Stimulated activated CD4-positive, alpha-beta T cell treated with anti-CD3 and anti-CD28 coated beads, Interleukin-4, amount 100 ng/mL, for 48 hours (primary cell): Measurements from ENCODE around the gene MSLN.

Experiments
- DNase-seq, 2 donors: peaks; one replicate each; pipeline ENCODE4 v3.0.0-alpha.2; 2020; ENCODE audit warnings: low read depth in 2 of 2

The MSLN gene

DNA sequence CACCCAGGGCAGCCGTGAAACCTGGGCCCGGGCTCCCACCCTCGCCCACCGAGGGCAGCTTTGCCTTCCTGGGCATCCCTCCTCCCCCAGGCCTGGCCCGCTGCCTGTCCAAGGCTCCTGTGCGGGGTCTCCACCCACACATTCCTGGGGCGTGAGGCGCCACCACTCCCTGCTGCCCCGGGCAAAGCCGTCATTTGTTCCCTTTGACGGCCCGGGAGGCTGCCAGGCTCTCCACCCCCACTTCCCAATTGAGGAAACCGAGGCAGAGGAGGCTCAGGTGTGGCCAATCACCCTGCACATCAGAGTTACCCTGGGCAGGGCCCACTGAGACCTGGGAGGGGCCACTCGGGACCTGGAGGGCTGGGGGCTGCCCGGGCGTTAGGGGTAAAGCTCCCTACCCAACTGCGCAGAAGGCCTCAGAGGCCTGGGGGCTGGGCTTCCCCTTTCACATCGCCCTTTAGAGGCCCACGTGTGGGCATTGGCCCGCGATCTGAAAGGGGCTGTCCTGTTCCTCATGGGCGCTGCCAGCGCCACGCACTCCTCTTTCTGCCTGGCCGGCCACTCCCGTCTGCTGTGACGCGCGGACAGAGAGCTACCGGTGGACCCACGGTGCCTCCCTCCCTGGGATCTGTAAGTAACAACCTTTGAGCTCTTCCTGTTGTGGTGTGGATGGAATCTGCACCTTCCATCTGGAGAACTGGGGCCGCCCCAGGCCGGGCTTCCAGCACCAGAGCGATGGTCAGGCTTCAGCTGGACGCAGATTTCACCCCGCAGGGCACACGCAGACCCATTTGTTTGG, at the start of gene MSLN:
MSLN (plus strand) TSS at position 190 of the 799 bp plus-strand sequence. CDS start 1,947 bp downstream, outside the sequence.
- DNase-seq: no peak

DNA sequence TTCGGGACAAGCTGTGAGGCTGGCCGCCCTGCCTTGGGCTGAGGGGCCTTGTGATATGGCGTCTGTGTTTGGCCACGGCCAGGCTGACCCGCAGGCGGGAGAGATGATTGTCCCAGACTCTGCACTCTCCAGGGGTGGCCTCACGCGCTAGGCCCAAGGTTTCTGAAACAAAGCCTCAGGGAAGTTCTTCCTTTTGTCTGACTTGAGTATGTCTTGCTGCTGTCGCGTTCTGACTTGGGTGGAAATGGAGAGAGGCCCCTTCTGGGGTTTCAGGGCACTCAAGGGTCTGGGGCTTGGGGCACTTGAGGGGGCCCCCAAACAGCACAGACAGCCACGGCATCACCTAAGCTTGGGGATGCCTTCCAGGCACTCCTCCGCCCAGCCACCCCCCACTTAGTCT, 49.5 kb upstream of the MSLN start:
- DNase-seq: no peak

DNA sequence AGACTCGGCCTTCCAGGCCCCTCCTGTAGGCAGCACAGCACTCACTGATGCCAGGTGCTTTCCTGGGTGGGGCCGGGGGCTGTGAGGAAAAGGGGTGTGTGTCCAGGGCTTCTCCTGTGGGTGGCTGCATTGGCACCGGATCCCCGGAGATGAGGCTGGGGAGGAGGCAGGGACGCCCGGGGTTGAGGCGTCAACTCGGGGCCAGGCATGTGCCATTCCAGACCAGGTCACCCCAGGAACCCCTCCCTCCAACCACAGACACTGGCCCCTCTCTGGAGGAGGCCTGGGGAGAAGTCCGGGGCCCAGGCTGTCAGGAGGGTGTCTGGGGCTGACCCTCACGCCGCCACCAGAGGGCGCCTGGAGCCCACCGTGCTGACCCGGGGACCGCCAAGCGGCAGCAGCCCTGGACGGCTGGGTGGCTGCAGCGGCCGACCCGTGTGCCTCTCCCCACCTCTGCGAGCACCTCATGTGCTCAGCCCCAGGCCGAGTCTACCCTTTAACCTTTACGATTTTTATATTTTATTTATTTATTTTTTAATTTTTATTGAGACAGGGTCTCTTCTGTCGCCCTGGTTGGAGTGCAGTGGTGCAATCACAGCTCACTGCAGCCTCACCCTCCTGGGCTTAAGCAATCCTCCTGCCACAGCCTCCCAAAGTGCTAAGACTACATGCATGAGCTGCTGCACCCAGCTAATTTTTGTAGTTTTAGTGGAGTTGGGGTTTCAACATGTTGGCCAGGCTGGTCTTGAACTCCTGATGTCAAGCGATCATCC, 48.8 kb upstream of the MSLN start:
- DNase-seq: peak; percentile 71 to 73

DNA sequence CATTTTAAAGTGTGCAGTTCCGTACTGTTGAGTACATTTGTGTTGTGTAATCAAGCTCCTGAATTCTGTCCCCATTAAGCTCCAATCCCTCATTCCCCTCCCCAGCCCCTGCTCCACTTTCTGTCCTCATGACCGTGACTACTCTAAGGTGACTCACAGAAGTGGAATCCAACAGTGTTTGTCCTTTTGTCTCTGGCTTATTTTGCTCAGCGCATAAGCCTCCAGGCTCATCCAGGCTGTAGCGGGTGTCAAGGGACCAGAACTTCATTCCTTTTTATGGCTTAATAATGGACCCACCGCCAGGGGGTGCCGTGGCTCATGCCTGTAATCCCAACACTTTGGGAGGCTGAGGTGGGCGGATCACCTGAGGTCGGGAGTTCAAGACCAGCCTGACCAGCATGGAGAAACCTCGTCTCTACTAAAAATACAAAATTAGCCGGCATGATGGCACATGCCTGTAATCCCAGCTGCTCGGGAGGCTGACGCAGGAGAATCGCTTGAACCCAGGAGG, 47.7 kb upstream of the MSLN start:
- peak; percentile 59 to 68 for DNase-seq

DNA sequence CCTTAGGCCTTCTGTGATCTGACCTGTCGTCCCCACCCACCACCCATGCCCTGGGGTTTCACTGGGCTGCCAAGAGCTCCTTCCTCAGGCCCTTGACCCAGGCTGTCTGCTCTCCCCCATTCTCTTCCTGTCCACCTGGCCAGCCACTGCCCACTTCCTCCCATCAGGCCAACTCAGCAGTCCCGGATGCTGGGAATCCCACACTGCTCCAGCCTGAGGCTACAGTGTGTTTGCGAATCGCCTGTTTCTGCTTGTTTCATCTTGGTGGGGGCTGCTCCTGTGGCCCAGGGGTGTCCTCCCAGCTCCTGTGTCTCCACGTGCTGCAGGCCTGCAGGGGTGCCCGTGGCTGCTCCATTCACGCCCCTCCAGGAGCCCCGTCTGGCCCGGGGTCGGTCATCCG, 46.5 kb upstream of the MSLN start:
- DNase-seq: no peak

DNA sequence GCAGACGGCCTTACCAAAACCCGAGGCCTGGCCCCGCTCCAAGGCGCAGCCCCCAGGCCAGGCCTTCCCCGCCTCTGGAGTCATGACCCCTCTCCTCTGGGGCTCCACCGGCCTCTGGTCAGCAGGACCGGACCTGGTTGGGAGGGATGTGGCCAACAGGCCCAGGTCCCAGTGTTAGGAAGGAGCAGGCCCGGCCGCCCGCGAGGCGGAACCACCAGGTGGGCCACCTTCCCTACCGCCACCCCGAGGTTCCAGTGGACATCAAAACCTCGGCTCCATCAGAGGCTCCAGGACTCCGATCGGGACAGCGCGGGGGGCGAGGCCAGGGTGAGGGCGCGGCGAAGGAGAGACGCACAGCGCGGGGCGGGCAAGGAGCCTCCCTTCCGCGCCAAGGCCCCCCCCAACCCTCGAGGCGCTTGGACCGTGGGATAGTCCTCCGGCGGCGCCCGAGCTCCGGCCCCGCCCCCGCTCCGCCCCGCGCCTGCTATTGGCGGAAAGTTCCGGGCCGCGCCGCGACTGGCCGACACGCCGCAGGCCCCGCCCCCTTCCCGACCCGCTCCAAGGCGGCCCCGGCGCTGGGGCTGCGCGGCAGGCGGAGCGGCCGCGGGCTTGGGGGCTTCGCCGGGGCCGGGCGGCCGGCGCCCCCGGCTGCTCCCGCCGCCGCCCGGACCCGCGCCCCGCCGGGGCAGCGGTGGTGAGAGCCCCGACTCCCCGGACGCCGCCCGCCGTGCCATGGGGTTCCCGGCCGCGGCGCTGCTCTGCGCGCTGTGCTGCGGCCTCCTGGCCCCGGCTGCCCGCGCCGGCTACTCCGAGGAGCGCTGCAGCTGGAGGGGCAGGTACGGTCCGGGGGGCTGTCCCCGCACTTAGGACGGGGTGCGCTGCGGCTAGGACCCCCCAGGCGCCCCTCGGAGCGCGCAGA, 45.7 kb upstream of the MSLN start, which contains the start of gene METRN:
METRN (plus strand) TSS at position 561 of the 919 bp plus-strand sequence; CDS start at position 733, 172 bp downstream.
- peak; percentile 91 to 92 for DNase-seq

DNA sequence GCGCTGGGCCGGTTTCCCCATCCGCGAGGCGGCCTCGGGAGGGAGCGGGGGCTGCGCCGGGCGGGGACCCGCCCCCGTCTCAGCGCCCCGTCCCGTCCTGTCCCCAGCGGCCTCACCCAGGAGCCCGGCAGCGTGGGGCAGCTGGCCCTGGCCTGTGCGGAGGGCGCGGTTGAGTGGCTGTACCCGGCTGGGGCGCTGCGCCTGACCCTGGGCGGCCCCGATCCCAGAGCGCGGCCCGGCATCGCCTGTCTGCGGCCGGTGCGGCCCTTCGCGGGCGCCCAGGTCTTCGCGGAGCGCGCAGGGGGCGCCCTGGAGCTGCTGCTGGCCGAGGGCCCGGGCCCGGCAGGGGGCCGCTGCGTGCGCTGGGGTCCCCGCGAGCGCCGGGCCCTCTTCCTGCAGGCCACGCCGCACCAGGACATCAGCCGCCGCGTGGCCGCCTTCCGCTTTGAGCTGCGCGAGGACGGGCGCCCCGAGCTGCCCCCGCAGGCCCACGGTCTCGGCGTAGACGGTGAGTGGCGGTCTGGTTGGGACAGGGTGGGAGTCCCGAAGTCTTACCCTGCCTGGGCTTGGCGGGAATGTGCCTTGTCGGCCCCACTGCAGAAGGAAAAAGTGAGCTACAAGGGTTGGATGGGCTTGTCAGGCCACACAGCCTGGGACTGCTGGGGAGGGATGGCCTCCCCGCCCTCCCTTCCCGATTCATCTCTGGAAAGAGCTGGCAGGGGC, 44.9 kb upstream of the MSLN start:
- DNase-seq: no peak

DNA sequence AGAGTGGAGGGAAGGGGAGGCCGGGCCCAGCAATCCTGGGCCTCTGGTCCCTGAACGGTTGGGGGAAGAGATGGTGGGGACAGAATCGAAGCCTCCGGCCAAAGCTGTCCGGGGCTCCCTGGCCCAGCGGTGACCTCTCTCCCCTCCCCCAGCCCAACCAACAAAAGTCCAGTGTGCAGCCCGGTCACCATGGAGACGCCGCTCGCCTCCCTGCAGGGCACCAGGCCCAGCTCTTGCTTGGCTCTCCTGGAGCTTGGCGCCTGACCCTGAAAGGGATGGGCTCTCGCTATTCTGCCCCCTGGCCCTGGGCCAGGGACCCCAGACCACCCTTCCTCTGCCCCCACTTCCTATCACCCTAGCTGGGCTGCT, 44.4 kb upstream of the MSLN start:
- DNase-seq: no peak

DNA sequence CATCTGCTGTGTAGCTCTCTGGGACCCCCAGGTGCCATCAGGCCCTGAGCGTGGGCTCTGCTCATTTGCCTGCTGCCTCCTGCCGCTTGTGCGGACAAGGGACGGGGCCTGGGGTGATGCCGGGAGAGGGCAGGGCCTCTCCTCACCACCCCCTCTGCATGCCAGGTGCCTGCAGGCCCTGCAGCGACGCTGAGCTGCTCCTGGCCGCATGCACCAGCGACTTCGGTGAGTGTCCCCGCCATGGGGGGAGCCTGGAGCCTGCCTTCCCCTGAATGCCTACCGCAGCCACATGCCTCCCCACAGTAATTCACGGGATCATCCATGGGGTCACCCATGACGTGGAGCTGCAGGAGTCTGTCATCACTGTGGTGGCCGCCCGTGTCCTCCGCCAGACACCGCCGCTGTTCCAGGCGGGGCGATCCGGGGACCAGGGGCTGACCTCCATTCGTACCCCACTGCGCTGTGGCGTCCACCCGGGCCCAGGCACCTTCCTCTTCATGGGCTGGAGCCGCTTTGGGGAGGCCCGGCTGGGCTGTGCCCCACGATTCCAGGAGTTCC, 43.7 kb upstream of the MSLN start:
- no peak for DNase-seq

DNA sequence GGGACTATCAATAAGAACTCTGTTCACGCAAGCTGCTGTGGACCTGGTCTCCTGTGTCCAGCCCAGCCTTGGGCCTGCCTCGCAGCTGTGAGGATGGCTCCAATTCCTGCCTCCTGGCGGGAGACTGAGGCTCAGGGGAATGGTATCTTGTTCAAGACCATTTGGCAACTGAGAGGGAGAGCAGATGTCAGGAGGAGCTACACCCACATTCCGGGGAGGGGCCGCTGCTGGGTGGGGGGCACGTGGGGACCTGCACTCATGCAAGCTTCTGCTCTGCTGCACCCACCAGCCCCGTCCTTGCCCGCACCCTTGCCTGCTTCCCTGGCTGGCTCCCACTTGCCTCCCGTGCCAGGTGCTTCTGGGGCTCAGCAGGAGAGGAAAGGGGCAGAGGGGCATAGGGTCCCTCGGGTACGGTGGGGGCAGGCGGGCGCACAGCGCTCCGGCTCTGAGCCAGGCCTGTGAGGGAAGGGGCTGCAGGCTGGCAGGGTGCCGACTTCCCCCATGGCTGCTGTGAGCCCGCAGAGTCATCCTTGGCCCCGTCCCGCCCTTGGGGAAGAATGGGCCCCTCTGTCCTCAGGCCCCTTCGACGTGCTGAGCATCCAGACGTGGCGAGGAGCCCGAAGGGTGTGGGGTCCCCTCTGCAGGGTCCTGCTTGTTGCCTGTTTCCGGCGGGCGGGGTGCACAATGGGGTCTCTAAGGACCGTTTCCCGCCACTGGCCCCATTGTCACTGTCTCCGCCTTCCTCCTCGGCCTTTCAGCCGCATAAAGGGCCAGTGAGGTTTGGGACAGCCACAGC, 42.9 kb upstream of the MSLN start:
- DNase-seq: no peak

DNA sequence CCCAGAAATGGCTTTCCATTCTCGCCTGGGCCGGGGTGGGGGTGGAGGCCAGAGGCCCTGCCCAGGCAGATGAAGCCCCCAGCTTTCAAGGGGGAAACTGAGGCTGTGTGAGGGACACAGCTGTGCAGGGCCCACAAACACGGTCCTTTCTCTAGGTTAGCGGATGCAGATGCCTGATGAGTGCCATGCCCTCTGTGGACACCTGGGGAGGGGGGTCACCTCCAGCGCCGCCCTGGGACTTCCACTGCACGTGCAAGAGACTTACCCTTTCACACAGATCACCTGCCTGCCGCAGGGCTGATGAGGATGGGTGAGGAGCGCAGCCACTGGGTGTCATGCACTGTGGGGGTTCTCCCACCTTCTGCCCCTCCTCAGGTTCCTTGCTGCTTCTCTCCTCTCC, 42.1 kb upstream of the MSLN start:
- no peak for DNase-seq

DNA sequence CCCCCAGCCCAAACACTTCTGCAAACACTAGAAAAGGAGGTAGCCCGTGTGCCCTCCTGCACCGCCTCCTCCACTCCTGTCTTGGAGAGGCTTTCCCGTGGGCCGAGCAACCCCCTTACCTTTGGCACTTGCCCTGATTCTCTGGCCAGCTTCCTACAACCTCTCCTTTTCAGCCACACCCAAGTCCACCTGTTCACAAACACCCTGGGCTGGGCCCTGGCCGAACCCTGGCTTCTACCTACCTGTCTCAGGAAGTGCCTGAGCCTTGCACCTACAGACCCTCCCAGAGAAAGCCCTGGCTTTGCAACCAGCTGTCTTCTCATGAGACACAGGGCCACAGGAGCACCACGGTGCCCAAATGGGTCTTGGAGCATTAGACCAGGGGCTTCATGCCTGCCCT, 41.6 kb upstream of the MSLN start:
- no peak for DNase-seq

DNA sequence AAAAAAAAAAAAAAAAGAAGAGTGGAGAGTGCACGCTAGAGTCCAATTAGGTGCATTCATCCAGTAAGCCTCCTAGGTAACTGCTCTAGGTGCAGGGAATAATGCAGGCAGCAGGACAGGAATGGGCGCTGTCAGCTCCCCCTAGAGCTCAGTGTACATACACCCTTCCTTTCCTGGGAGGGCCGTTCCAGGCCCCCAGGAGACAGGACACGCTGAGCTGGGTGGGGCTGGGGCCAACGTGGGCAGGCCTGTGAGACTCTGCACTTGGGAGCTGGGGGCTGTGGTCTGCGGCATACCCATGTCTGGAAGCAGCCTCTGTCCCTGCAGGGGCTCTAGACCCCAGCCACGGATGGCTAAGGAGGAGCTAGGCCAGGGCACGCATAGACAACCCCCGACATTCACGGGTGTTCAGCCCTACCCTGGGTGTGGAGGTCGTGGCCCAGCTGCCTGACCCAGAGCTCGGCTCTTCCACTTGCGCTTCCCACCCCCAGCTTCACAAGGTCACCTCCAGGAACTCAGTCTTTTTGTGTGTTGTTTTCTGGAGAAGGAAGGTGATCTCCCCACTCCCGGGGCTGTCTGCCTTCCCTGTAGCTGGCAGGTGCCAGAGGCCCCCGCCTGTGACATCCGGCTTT, 40.6 kb upstream of the MSLN start:
- no peak for DNase-seq

DNA sequence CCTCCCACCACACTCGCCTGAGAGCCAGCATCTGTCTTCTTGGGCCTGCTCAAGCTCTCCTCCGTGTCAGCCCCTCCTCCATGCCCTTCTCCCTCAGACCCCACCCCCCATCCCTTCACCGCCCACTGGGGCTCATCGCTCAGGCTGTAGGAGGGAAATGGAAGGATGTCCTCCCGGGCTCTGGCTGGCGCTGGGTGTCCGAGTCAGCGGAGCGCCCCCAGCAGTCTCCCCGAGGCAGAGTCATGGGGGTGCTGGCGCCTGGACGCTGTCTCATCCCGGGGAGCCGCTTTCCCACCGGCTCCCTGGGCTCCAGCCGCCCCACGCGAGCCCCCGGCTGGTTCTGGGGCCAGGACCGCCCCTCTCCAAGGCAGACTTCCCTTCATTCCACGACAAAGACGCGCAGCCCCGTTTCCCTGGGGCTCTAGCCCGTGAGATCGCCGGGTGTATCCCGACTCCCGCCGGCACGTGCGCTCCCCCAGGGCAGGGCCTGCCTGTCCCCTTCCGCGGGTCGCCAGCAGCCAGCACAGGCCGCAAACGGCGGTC, 40.0 kb upstream of the MSLN start:
- DNase-seq: no peak

DNA sequence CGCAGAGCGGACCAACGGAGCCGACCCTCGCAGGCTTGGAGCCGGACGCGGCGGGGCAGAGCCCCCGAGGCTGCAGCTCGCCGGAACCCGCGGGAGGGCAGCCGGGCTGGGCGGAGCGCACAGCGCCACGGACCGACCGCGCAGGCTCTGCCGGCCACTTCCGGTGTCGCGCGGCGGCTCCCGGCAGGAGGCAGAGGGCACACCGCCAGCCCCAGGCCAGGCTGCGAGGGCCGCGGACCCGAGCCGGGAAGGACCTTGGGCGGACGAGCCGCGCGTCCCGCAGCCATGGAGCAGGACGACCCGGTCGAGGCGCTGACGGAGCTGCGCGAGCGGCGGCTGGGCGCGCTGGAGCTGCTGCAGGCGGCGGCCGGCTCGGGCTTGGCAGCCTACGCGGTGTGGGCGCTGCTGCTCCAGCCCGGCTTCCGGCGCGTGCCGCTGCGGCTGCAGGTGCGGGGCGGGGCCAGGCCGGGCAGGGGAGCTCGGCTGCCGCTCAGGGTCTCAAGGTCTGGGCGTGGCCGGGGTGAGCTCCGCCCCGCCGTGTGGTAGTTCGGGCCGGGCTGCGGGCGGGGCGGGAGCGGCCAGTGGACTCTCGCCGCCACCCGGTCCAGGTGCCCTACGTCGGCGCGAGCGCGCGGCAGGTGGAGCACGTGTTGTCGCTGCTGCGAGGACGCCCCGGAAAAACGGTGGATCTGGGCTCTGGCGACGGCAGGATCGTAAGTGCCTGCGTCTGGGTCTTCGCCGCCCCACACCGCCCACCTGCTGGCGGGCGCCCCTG, 39.4 kb upstream of the MSLN start, which contains the start of gene ANTKMT:
ANTKMT (plus strand) TSS at position 157 of the 775 bp plus-strand sequence; CDS start at position 286, 129 bp downstream.
- DNase-seq: peak; percentile 66 to 78

DNA sequence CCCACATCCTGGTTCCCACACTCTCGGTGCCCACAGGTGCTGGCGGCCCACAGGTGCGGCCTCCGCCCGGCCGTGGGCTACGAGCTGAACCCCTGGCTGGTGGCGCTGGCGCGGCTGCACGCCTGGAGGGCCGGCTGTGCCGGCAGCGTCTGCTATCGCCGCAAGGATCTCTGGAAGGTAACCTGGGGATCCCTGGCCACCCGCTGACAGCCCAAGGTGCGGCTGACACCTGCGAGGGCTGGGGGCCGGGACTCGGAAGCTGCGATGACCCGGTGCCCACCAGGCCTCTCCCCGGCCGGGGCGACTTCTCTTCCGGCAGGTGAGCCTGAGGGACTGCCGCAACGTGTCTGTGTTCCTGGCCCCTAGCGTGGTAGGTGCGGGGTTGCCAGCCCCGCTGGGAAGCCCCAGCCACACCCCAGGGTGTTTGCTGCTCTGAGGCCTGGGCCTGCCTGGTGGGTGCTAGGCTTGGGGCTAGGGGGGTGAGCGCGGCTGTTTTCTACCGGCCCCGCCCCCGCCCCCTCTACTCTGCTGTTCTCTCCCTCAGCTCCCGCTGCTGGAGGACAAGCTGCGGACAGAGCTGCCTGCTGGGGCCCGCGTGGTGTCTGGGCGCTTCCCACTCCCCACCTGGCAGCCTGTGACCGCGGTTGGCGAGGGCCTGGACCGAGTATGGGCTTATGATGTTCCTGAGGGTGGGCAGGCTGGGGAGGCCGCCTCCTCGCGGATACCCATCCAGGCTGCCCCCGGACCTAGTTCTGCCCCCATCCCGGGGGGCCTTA, 38.6 kb upstream of the MSLN start:
- DNase-seq: no peak

DNA sequence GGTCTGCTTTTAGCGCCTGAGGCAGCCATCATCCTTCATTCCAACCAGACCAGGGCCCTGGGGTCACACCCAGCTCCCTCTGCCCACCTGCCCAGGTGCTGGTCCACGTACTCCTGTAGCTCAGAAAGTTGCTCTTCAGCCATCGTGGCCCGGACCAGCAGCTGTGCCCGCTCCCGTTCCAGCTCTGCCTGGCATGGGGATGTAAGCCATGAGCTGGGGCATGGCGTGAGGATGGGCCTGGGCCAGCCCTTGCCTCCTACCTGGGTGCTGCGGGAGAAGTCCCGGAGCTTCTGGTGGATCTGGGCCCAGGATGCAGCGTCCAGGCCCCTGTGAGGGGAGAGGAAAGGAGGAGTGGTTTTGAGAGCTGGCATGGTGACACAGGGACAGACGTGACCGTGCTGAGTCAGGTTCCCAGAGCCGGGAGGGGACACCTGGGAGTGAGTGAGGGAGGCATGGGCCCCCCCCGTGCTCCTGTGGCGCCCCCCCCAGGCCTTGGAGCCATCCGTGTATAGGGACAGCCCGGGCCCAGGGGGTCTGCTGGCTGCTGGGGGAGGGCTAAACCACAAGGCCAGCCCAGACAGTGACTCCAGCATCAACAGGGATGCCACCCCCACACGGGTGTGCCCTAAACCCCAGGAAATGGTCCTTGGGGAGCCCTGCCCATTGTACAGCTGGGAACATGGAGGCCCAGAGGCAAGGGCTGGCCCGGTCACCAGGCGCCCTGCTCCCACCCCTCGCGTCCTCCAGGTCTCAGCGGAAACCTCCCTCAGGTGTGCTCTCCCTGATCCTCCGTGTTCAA, 37.5 kb upstream of the MSLN start:
- no peak for DNase-seq
